ENCODE data around the gene PSMF1. TPM values are rescaled to one million over a fixed set of nuclear protein-coding genes. Genes with fewer than 3 reads are reported as not detected.

Gene PSMF1
- total and polyA plus RNA-seq, 2 of the 4 experiments (the other 2 are of a cell fraction) = 93.6 to 109 TPM

- POLR2A ChIA-PET (ENCODE audit: unreplicated experiment) = no interaction called here
- intact Hi-C loops (cut with micrococcal nuclease) = no loop called here
These were observed 16.0 kb downstream of the PSMF1 start for GRCh38 chr20:1134355-1134754.

More at GRCh38 chr20:1134355-1134754, 16.0 kb downstream of the PSMF1 start:
- Histone ChIP-seq H3K4ac (ENCODE audit: low read depth, low read length) (no peak overlapping the region), H3K4me3 (ENCODE audit: insufficient read depth, low read depth, low read length) (no peak overlapping the region), H3K23ac (ENCODE audit: low read depth, low read length) (no peak overlapping the region), H4K5ac (ENCODE audit: low read depth, low read length) (no peak overlapping the region), H4K20me1 (ENCODE audit: insufficient read depth, low read length) (peaks cover 5% of the 10 kb centered on the region; the same call in 1 of the 2 replicates), H3K79me1 (ENCODE audit: low read depth in 1 of 2, low read length in 2 of 2) (peaks cover 9 to 23% of the 10 kb centered on the region in 2 experiments; a peak in 3 of 4 replicates), H2AFZ (replicated peaks; ENCODE audit: low read length, poor library complexity) (no peak overlapping the region), H2BK20ac (ENCODE audit: low read depth, low read length) (no peak overlapping the region), H3K18ac (ENCODE audit: low read depth, low read length) (no peak overlapping the region), H3K9me1 (ENCODE audit: insufficient read depth, low read length) (peaks cover 4% of the 10 kb centered on the region; the same call in 1 of the 2 replicates), H3K36me3 (ENCODE audit: control insufficient read depth, insufficient read depth, low read length) (peaks cover 36% of the 10 kb centered on the region), H4K8ac (ENCODE audit: low read depth in 2 of 2, low read length in 2 of 2) (no peak overlapping the region), H4K91ac (ENCODE audit: insufficient read depth, low read depth, low read length) (no peak overlapping the region), H2BK120ac (ENCODE audit: low read depth, low read length) (no peak overlapping the region), H3K14ac (replicated peaks; ENCODE audit: low read depth, low read length) (no peak overlapping the region), H3K4me1 (ENCODE audit: control insufficient read depth, insufficient read depth, low read length) (no peaks in the 10 kb centered on the region), H2AK9ac (replicated peaks; ENCODE audit: low read depth, low read length, poor library complexity) (no peak overlapping the region), H2BK5ac (ENCODE audit: low read depth, low read length, poor library complexity, severe bottlenecking) (no peak overlapping the region), H2BK15ac (ENCODE audit: low read depth, low read length) (no peak overlapping the region), H3K27me3 (ENCODE audit: control insufficient read depth, insufficient read depth, low read length) (no peaks in the 10 kb centered on the region), H3K9me3 (ENCODE audit: control insufficient read depth, insufficient read depth, low read length) (no peaks in the 10 kb centered on the region), H3K4me2 (ENCODE audit: low read depth, low read length) (no peak overlapping the region), H3K27ac (ENCODE audit: insufficient read depth, low read length) (no peak overlapping the region), H3K56ac (ENCODE audit: extremely low read depth, insufficient read depth, low read length) (no peak overlapping the region), H3K9ac (ENCODE audit: low read depth, low read length) (no peak overlapping the region), H2AK5ac (ENCODE audit: low read depth, low read length) (no peak overlapping the region)
- ATAC-seq (ENCODE audit: low read depth) = no peak
- CTCF ChIA-PET = no interaction called here
- no peak for TF ChIP-seq RCOR1 (IDR thresholded peaks at IDR 0.05; ENCODE audit: insufficient replicate concordance, low read length)
- TF ChIP-seq CEBPB (IDR thresholded peaks at IDR 0.05; ENCODE audit: low read depth, low read length) = no peak
- no peak for TF ChIP-seq POLR2A (IDR thresholded peaks at IDR 0.05; ENCODE audit: low read depth, low read length)
- TF ChIP-seq RAD21 (IDR thresholded peaks at IDR 0.05; ENCODE audit: low read length) = no peak
- no peak for TF ChIP-seq MXI1 (IDR thresholded peaks at IDR 0.05; ENCODE audit: borderline replicate concordance, low read depth, low read length)
- no peak for TF ChIP-seq NFE2L2 (IDR thresholded peaks at IDR 0.05; ENCODE audit: low read depth, low read length)
- TF ChIP-seq MAZ (IDR thresholded peaks at IDR 0.05; ENCODE audit: borderline replicate concordance, low read depth, low read length) = no peak
- no peak for TF ChIP-seq RFX5 (IDR thresholded peaks at IDR 0.05; ENCODE audit: low read depth, low read length)
- TF ChIP-seq MAFK (IDR thresholded peaks at IDR 0.05; ENCODE audit: low read depth, low read length) = no peak
- no peak for TF ChIP-seq USF2 (IDR thresholded peaks at IDR 0.05; ENCODE audit: low read depth, low read length)
- TF ChIP-seq ELK1 (IDR thresholded peaks at IDR 0.05; ENCODE audit: borderline replicate concordance, low read depth, low read length) = no peak
- TF ChIP-seq CTCF (conservative IDR thresholded peaks at IDR 0.05; ENCODE audit: low read depth, low read length) = no peak
- TF ChIP-seq FOS (IDR thresholded peaks at IDR 0.05; ENCODE audit: low read depth, low read length) = no peak
- no peak for TF ChIP-seq BHLHE40 (IDR thresholded peaks at IDR 0.05; ENCODE audit: low read depth, low read length)
- no peak for TF ChIP-seq SMC3 (IDR thresholded peaks at IDR 0.05; ENCODE audit: low read depth, low read length)
- TF ChIP-seq CHD1 (IDR thresholded peaks at IDR 0.05; ENCODE audit: low read depth, low read length) = no peak
- no TSS peak for BruUV-seq (replicated peaks)
- dilution Hi-C loops (cut with HindIII; ENCODE audit: low sequenced_read_pairs, unreplicated experiment) = no loop called here
- DNase-seq = no peak
- WGBS, 2 experiments (ENCODE audit: extremely low coverage in 2 of 2, insufficient read length in 1 of 2) = no CpG with 5 or more reads among the region's 2 CpGs
- in situ Hi-C loops (cut with MboI; ENCODE audit: low sequenced_read_pairs) = no loop called here

Measured in IMR-90 (cell line).